Activated CD8-positive, alpha-beta memory T cell treated with anti-CD3 and anti-CD28 coated beads, Interleukin-2, amount 50 U/mL, for 24 hours (primary cell): ENCODE results near the gene TRNAU1AP.
"Not testable (repeated sequence)": the region's sequence is repeated elsewhere in the genome, so short reads cannot be mapped to it uniquely, and the experiment has no call there.

Source experiments
- DNase-seq: peaks from one replicate; pipeline ENCODE4 v3.0.0-alpha.2; 2020; ENCODE audit errors: extremely low read depth

Gene TRNAU1AP

DNA sequence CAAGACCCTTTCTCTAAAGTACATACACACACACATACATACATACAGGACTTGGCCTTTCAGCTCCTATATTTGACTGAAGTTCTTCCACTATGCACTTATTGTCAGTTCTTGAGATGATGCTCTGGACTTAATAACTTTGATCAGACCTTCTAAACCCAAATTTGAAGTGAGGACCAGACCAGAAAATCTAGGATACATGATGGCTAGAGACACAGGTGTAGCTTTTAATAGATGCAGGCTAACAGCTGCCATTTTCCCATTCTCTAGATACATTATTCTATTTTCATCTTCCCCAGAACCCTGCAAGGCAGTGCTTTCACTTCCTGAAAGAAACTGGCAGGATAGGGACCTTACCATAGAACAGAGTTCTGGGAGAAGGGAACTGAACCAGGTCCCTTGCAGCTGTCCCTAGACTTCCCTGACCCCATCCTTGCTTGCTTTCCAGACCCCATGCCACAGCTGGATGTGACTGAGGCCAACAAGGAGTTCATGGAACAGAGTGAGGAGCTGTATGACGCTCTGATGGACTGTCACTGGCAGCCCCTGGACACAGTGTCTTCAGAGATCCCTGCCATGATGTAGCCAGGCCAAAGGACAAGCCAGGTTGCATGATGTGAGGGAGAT lies 24.3 kb downstream of the TRNAU1AP start:
- no peak for DNase-seq

- DNase-seq = no peak
Measured at GRCh38 chr1:28577738-28578536, 25.1 kb downstream of the TRNAU1AP start.

GRCh38 chr1:28578696-28579218 lies 25.9 kb downstream of the TRNAU1AP start:
- no peak for DNase-seq

GRCh38 chr1:28579401-28579800 lies 26.5 kb downstream of the TRNAU1AP start:
- DNase-seq = no peak

GRCh38 chr1:28580722-28581530 lies 28.0 kb downstream of the TRNAU1AP start:
- DNase-seq = no peak

DNA sequence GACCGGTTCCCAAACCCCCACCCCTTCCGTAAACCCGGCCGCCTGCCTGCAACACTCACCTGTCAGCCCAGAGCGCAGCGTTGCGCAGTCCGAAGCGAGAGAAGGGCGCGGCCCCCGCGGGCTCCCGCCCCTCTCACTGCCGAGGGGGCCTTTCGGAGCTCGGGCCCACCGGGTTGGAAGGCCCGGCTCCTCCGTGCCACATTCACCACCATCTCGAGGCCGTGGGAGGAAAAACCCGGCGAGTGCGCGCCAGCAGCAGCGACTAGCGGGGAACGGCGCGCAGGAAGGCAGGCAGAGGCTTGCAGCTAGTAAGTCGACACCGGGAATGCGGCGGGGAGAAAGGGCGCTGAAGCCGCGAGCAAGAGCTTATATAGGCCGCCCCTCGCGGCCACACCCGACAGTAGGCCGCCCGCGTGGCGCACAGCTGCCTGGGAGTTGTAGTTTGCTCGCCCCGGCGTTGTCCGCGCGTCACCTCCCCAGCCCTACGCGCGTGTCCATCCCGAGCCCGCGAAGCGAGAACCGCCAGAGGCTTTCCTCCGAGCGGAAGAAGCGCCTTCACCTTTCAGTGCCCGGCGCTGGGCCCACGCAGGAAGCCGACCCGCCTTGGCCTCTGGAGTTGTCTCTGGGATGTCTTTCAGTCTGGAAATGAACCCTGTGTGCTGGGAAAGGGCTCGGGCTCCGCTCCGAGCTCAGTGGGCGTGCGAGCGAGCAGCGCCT lies 28.8 kb downstream of the TRNAU1AP start:
- peak; percentile 74 for DNase-seq

GRCh38 chr1:28582248-28582615 lies 29.3 kb downstream of the TRNAU1AP start:
- no peak for DNase-seq

- DNase-seq = not testable (repeated sequence)
Measured at GRCh38 chr1:28586585-28587391, 33.9 kb downstream of the TRNAU1AP start.

DNA sequence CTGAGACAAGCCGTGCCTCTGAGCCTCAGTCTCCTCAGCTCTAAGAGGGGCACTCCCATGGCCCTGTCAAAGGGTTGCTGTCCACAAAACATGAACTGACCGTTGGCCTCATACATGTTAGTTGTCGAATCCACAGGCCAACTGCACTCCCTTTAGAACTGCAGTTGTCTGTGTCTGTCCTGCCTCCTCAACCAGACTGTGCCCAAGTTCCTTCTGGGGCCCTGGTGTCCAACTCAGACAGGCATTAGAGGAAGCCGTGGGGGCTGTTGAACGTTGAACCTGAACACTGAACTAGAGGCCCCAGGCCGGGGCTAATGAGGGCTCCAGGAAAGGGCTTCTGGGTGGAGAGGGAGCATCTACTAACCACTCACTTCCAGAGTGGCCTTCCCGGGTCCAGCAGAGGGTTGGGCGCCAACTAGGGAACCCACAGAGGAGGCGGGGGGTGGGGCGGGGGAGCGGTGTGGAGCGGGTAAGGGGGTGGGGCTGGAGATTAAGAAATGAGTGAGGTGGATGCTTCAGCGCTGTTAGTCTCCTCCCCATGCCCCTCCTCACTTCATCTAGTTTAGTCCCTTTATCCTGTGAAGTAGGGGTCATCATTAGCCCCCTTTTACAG lies 38.9 kb downstream of the TRNAU1AP start, which contains the start of gene RAB42:
TSS of gene RAB42 (plus strand) at position 558 of the 613 bp plus-strand sequence. CDS start 247 bp downstream, outside the sequence.
- DNase-seq = no peak

DNA sequence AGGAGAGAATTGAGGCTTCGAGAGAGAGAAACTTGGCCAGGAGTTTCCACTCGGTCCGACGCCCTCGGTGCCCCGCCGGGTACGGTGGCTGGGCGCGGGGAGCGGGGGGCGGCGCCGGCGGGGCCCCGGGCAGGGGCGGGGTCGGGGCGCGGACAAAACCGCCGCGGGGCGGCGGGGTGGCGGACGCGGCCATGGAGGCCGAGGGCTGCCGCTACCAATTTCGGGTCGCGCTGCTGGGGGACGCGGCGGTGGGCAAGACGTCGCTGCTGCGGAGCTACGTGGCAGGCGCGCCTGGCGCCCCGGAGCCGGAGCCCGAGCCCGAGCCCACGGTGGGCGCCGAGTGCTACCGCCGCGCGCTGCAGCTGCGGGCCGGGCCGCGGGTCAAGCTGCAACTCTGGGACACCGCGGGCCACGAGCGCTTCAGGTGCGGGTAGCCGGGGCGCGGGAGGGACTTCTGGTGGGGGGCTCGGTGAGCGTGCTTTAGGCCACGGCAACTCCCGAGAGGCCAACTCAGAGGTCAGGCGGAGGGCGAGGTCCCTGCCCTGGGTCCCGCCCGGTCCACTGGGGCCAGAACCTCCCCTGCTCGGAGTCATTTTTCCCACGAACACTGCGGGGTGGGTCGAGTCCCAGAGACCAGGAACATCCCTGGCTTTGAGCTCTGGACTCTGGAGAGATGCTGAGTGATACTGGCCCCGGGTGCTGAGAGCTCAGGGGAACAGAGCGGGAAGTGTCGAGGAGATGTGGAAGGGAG lies 39.6 kb downstream of the TRNAU1AP start:
- DNase-seq = no peak

DNA sequence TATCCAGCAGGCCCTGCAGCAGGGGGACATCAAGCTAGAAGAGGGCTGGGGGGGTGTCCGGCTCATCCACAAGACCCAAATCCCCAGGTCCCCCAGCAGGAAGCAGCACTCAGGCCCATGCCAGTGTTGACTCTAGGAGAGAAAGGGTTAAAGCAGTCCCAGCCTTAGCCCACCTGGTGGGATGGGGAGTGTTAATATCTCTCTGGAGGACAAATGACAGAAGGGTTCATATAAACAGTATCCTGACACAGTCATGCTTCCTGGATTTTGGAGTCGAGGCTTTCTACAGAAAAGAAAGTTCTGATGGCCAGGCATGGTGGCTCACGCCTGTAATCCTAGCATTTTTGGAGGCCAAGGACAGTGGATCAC lies 41.1 kb downstream of the TRNAU1AP start:
- not testable (repeated sequence) for DNase-seq

GRCh38 chr1:28594686-28595411 lies 42.0 kb downstream of the TRNAU1AP start:
- DNase-seq = not testable (repeated sequence)

GRCh38 chr1:28595412-28596191 lies 42.7 kb downstream of the TRNAU1AP start:
- no peak for DNase-seq

GRCh38 chr1:28596276-28596675 lies 43.4 kb downstream of the TRNAU1AP start:
- not testable (repeated sequence) for DNase-seq

- no peak for DNase-seq
Measured at GRCh38 chr1:28601696-28602095, 48.8 kb downstream of the TRNAU1AP start.

- no peak for DNase-seq
Measured at GRCh38 chr1:28602536-28603439, 49.9 kb downstream of the TRNAU1AP start.

DNA sequence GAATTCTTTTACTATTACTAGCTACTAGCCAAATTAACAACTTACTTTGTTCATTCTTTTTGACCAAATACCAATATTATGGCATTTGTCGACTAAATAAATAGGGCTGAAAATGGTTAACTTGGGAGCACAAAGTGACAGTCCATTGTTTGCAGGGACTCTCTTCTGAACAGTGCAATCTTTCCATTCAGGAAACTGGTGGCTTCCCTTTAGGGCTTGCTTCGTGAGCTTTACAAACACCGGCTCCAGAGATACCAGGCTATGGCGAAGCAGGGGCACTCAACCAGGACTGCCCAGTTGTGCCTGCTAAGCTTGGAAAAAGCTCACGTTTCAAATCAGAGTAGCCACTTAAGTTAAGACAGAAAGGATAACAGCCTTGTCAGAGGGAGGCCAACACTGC lies 51.5 kb downstream of the TRNAU1AP start:
- DNase-seq = no peak
